B cell (primary cell): ENCODE results near the gene NADK2. TPM values are rescaled to one million over a fixed set of nuclear protein-coding genes. Genes with fewer than 3 reads are reported as not detected.

Experiments used
- ATAC-seq: fragments of 200-7000 bp; cut with Tn5 transposase; one replicate; pipeline ENCODE4 v1.10.0; 2021; ENCODE audit warnings: low read depth, mild to moderate bottlenecking, moderate number of reproducible peaks, moderate library complexity
- CTCF ChIA-PET: fragments of 350-600 bp; sonication (Branson Sonifier 250); formaldehyde crosslinking; loops from one replicate; lab custom pipeline; 2021; ENCODE audit warnings: antibody characterized with exemption, inconsistent platforms; lab: Charles Lee
- POLR2A ChIA-PET: fragments of 350-600 bp; sonication (Branson Sonifier 250); formaldehyde crosslinking; loops from one replicate; lab custom pipeline; 2021; ENCODE audit warnings: antibody characterized with exemption; lab: Charles Lee
- DNase-seq: peaks from one replicate; pipeline ENCODE4 v3.0.0; 2013
- H2AFZ ChIP-seq: 2 replicates; pipeline ENCODE4 v1.6.1; 2012; ENCODE audit warnings: mild to moderate bottlenecking, low read depth, low read length; ENCODE audit not compliant: insufficient read depth, poor library complexity, severe bottlenecking
- H3K27ac ChIP-seq, 2 donors: 1 replicate in 1 of 2; 2 replicates in 1 of 2; pipeline ENCODE4 v1.5.1; 2012 to 2013; ENCODE audit warnings: low read length in 2 of 2, mild to moderate bottlenecking in 2 of 2, moderate library complexity in 1 of 2
- H3K27me3 ChIP-seq, 4 experiments: fragments of 200-600 bp in 1 of 4; sonication (generic) in 1 of 4; replicated peaks in 1 of 4; 1 replicate in 2 of 4; 2 replicates in 2 of 4; pipeline versions ENCODE4 v1.6.1 to v1.7.0; 2013 to 2016; ENCODE audit warnings: low read length in 3 of 4, mild to moderate bottlenecking in 2 of 4, mixed read lengths in 1 of 4, moderate library complexity in 1 of 4; ENCODE audit not compliant: insufficient read depth in 4 of 4, control insufficient read depth in 3 of 4; ENCODE audit errors: control extremely low read depth in 1 of 4
- H3K36me3 ChIP-seq, 2 experiments: replicated peaks in 1 of 2; 1 replicate in 1 of 2; 2 replicates in 1 of 2; pipeline versions ENCODE4 v1.6.1 to v1.7.1; 2013; ENCODE audit warnings: low read length in 1 of 2; ENCODE audit not compliant: insufficient read depth in 2 of 2, control insufficient read depth in 1 of 2; ENCODE audit errors: control extremely low read depth in 1 of 2, extremely low read depth in 1 of 2
- H3K4me1 ChIP-seq, 2 donors: fragments of 200-600 bp in 1 of 2; sonication (generic) in 1 of 2; 1 replicate in 1 of 2; 2 replicates in 1 of 2; pipeline versions ENCODE4 v1.5.1 to v1.6.1; 2013 to 2017; ENCODE audit warnings: low read length in 2 of 2; ENCODE audit not compliant: control insufficient read depth in 2 of 2, insufficient read depth in 2 of 2
- H3K4me2 ChIP-seq: replicated peaks from 2 replicates; pipeline ENCODE3; 2012; ENCODE audit warnings: mild to moderate bottlenecking, low read depth, low read length; ENCODE audit not compliant: poor library complexity, severe bottlenecking
- H3K4me3 ChIP-seq, 5 experiments: fragments of 200-600 bp in 1 of 5; sonication (generic) in 1 of 5; 1 replicate in 3 of 5; 2 replicates in 2 of 5; pipeline versions ENCODE4 v1.5.1 to v1.7.0; 2011 to 2016; ENCODE audit warnings: low read length in 4 of 5, mild to moderate bottlenecking in 4 of 5, low read depth in 2 of 5, control low read depth in 1 of 5, moderate library complexity in 1 of 5; ENCODE audit not compliant: insufficient read depth in 1 of 5; ENCODE audit errors: control extremely low read depth in 1 of 5, extremely low read depth in 1 of 5
- H3K79me2 ChIP-seq: fragments of 200-600 bp; sonication (generic); one replicate; pipeline ENCODE4 v1.6.0; 2016; ENCODE audit warnings: low read length; ENCODE audit not compliant: control insufficient read depth, insufficient read depth
- H3K9ac ChIP-seq: fragments of 200-600 bp; sonication (generic); 2 replicates; pipeline ENCODE4 v1.6.1; 2017; ENCODE audit warnings: mild to moderate bottlenecking, low read length, moderate library complexity
- H3K9me3 ChIP-seq, 3 donors: one replicate each; pipeline versions ENCODE4 v1.6.1 to v1.7.1; 2013; ENCODE audit warnings: low read length in 2 of 3; ENCODE audit not compliant: control insufficient read depth in 2 of 3, insufficient read depth in 1 of 3; ENCODE audit errors: control extremely low read depth in 1 of 3
- H4K20me1 ChIP-seq: 2 replicates; pipeline ENCODE4 v1.6.0; 2012; ENCODE audit warnings: mild to moderate bottlenecking, low read length; ENCODE audit not compliant: insufficient read depth, control insufficient read depth, poor library complexity, severe bottlenecking
- H3K27ac Mint-ChIP-seq: one replicate; pipeline ENCODE4 v1.8.0; 2021; ENCODE audit warnings: mixed read lengths
- H3K27me3 Mint-ChIP-seq: one replicate; pipeline ENCODE4 v1.8.0; 2021; ENCODE audit warnings: mixed read lengths
- H3K4me1 Mint-ChIP-seq: one replicate; pipeline ENCODE4 v1.8.0; 2021; ENCODE audit warnings: mixed read lengths
- H3K4me3 Mint-ChIP-seq: one replicate; pipeline ENCODE4 v1.8.0; 2021; ENCODE audit warnings: mixed read lengths
- H3K9me3 Mint-ChIP-seq: one replicate; pipeline ENCODE4 v1.8.0; 2022; ENCODE audit warnings: mixed read lengths; ENCODE audit not compliant: insufficient read depth
- EZH2 ChIP-seq: IDR thresholded peaks from 2 replicates; pipeline ENCODE4 v1.6.1; 2012; ENCODE audit warnings: borderline replicate concordance, low read depth, mild to moderate bottlenecking, moderate library complexity, low read length; ENCODE audit not compliant: insufficient read depth, poor library complexity, severe bottlenecking
- WGBS: methylation state at CpG from one replicate; pipeline ENCODE4 v1.1.5; 2013; ENCODE audit warnings: missing lambda C conversion rate; ENCODE audit not compliant: insufficient coverage; 5-methylcytosine and 5-hydroxymethylcytosine counted together
- intact Hi-C: fragments of 100-400 bp; cut with micrococcal nuclease; formaldehyde crosslinking; loops from one replicate; pipeline ENCODE4 v1.10.0; 2022
- polyA plus RNA-seq: library from polyadenylated mRNA; depleted of rRNA; stranded (reverse); fragments of >200 nt; gene quantifications from 2 replicates; pipeline ENCODE4 v1.2.3, GENCODE V29; 2012
- total RNA-seq, 2 donors: library from RNA; stranded (reverse); fragments of 120-200 nt in 1 of 2; gene quantifications; 1 replicate in 1 of 2; 2 replicates in 1 of 2; pipeline versions ENCODE4 v1.2.3 to v1.2.4, GENCODE V29; 2013 to 2022
- TF ChIP-seq, protein P1 (sequence below): fragments of 200-600 bp; IDR thresholded peaks from one replicate; pipeline ENCODE4 v1.8.0; 2022; ENCODE audit warnings: antibody characterized with exemption, mild to moderate bottlenecking

Gene NADK2
- total and polyA plus RNA-seq, 2 donors (not counting 1 experiment from before 2014, with no cell fraction given), result 3.3 to 18.6 TPM

DNA sequence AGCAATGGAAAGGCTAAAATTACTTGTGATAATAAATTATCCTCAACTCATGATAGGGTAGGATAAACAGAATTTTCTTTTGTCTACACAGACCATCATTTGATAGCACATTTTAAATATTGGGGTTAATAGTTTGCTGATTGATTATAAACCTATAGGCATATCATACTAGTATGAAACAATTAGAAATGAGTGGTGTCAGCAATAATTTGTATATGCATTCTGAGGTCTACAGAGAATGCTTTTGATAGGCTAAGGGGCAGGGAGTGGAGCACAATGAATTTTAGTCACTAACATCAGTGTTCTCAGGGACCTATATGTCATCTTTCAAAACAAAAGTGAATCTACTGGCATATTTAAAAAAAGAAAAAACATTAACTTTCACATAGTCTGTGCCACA is 27.8 kb upstream of the NADK2 start:
- DNase-seq, result no peak
- Mint-ChIP-seq H3K27me3 (no peaks in the 10 kb centered on the region), H3K9me3 (no peaks in the 10 kb centered on the region), H3K4me3 (no peak overlapping the region), H3K27ac (no peak overlapping the region), H3K4me1 (no peaks in the 10 kb centered on the region)
- H3K9ac ChIP-seq, result no peak overlapping the region
- no peak for ATAC-seq
- no peaks in the 10 kb centered on the region for H3K79me2 ChIP-seq
- no peak overlapping the region for H3K27ac ChIP-seq
- H3K4me2 ChIP-seq, result no peak overlapping the region
- ChIA-PET CTCF (interaction anchor here (1.0 to 1.5 kb wide), 5 partner anchors 13 to 426 kb away, joined by 3 to 4 read pairs (median 3); no protein-coding TSS in a partner anchor), POLR2A (no interaction called here)
- H3K9me3 ChIP-seq, result no peaks in the 10 kb centered on the region
- H3K27me3 ChIP-seq, result no peaks in the 10 kb centered on the region
- no peak overlapping the region for H3K4me3 ChIP-seq
- H3K36me3 ChIP-seq, result no peaks in the 10 kb centered on the region
- no peaks in the 10 kb centered on the region for H4K20me1 ChIP-seq
- intact Hi-C loops, result no loop called here
- TF ChIP-seq, protein P1, sequence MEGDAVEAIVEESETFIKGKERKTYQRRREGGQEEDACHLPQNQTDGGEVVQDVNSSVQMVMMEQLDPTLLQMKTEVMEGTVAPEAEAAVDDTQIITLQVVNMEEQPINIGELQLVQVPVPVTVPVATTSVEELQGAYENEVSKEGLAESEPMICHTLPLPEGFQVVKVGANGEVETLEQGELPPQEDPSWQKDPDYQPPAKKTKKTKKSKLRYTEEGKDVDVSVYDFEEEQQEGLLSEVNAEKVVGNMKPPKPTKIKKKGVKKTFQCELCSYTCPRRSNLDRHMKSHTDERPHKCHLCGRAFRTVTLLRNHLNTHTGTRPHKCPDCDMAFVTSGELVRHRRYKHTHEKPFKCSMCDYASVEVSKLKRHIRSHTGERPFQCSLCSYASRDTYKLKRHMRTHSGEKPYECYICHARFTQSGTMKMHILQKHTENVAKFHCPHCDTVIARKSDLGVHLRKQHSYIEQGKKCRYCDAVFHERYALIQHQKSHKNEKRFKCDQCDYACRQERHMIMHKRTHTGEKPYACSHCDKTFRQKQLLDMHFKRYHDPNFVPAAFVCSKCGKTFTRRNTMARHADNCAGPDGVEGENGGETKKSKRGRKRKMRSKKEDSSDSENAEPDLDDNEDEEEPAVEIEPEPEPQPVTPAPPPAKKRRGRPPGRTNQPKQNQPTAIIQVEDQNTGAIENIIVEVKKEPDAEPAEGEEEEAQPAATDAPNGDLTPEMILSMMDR, result no peak
- no peak for TF ChIP-seq EZH2
- no peaks in the 10 kb centered on the region for H3K4me1 ChIP-seq
- H2AFZ ChIP-seq, result no peak overlapping the region

DNA sequence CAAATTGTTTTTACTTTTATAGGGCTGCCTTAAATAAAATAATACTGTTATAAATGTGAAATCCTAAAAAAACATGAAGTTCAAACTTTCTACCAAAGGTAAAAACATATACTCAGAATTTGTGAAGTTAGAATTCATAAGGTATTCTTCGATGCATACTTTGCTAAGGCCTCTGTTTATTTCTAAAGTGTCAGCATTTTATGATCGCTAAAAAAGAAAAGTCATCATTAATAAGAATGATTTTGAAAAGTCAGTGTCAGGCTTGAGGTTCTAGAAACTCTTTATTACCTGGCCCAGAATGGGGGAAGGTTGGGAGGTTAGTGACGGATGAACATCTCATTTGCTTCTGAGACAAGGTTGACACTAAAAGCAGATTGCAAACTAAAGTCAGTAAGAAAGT is 26.2 kb upstream of the NADK2 start:
- Histone ChIP-seq H3K9me3 (no peaks in the 10 kb centered on the region), H3K4me3 (no peak overlapping the region), H3K4me2 (no peak overlapping the region), H3K79me2 (no peaks in the 10 kb centered on the region), H4K20me1 (no peaks in the 10 kb centered on the region), H3K27me3 (no peaks in the 10 kb centered on the region), H3K27ac (no peak overlapping the region), H3K9ac (no peak overlapping the region), H3K36me3 (no peaks in the 10 kb centered on the region), H3K4me1 (no peaks in the 10 kb centered on the region), H2AFZ (no peak overlapping the region)
- Mint-ChIP-seq H3K4me3 (no peak overlapping the region), H3K4me1 (no peaks in the 10 kb centered on the region), H3K27me3 (no peaks in the 10 kb centered on the region), H3K27ac (no peak overlapping the region), H3K9me3 (no peaks in the 10 kb centered on the region)
- ChIA-PET POLR2A (no interaction called here), CTCF (interaction anchor here (0.7 to 1.7 kb wide), 4 partner anchors 11 to 1051 kb away, joined by 3 to 4 read pairs (median 4); no protein-coding TSS in a partner anchor)
- TF ChIP-seq EZH2, result no peak
- TF ChIP-seq, protein P1, result no peak
- DNase-seq, result no peak
- intact Hi-C loops, result no loop called here
- 83% methylated on average over 1 of the region's 3 CpGs for WGBS
- no peak for ATAC-seq
